ENCODE measurements around the gene FGF2. TPM values are rescaled to one million over a fixed set of nuclear protein-coding genes. Genes with fewer than 3 reads are reported as not detected.

The FGF2 gene
- total RNA-seq, 1 experiment from 2014 or later: 115 TPM

- TF ChIP-seq FOXP4 (CRISPR knock-in tag; IDR thresholded peaks at IDR 0.05): peak; percentile 71; the same call in 1 of the 2 replicates
- no peak for TF ChIP-seq IRF2 (CRISPR knock-in tag; IDR thresholded peaks at IDR 0.05; ENCODE audit: borderline replicate concordance, low read depth)
- no peak for TF ChIP-seq ATF2 (CRISPR knock-in tag; IDR thresholded peaks at IDR 0.05; ENCODE audit: borderline replicate concordance, low read depth)
- TF ChIP-seq MXD4 (CRISPR knock-in tag; IDR thresholded peaks at IDR 0.05; ENCODE audit: borderline replicate concordance): no peak
- TF ChIP-seq FOXP1 (CRISPR knock-in tag; IDR thresholded peaks at IDR 0.05; ENCODE audit: borderline replicate concordance): no peak
- no peak for TF ChIP-seq NR1H2 (CRISPR knock-in tag; IDR thresholded peaks at IDR 0.05)
- TF ChIP-seq MAX (CRISPR knock-in tag; IDR thresholded peaks at IDR 0.05): peak; percentile 60; the same call in 1 of the 2 replicates
- TF ChIP-seq RORB (CRISPR knock-in tag; IDR thresholded peaks at IDR 0.05): no peak
- no peak for TF ChIP-seq NFE2L1 (CRISPR knock-in tag; IDR thresholded peaks at IDR 0.05)
- TF ChIP-seq, protein P1, sequence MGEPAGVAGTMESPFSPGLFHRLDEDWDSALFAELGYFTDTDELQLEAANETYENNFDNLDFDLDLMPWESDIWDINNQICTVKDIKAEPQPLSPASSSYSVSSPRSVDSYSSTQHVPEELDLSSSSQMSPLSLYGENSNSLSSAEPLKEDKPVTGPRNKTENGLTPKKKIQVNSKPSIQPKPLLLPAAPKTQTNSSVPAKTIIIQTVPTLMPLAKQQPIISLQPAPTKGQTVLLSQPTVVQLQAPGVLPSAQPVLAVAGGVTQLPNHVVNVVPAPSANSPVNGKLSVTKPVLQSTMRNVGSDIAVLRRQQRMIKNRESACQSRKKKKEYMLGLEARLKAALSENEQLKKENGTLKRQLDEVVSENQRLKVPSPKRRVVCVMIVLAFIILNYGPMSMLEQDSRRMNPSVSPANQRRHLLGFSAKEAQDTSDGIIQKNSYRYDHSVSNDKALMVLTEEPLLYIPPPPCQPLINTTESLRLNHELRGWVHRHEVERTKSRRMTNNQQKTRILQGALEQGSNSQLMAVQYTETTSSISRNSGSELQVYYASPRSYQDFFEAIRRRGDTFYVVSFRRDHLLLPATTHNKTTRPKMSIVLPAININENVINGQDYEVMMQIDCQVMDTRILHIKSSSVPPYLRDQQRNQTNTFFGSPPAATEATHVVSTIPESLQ (CRISPR knock-in tag; IDR thresholded peaks at IDR 0.05): no peak
- TF ChIP-seq ZNF281 (CRISPR knock-in tag; IDR thresholded peaks at IDR 0.05): no peak
- TF ChIP-seq, protein P2, sequence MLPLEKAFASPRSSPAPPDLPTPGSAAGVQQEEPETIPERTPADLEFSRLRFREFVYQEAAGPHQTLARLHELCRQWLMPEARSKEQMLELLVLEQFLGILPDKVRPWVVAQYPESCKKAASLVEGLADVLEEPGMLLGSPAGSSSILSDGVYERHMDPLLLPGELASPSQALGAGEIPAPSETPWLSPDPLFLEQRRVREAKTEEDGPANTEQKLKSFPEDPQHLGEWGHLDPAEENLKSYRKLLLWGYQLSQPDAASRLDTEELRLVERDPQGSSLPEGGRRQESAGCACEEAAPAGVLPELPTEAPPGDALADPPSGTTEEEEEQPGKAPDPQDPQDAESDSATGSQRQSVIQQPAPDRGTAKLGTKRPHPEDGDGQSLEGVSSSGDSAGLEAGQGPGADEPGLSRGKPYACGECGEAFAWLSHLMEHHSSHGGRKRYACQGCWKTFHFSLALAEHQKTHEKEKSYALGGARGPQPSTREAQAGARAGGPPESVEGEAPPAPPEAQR (CRISPR knock-in tag; IDR thresholded peaks at IDR 0.05): no peak
- TF ChIP-seq, protein P3, sequence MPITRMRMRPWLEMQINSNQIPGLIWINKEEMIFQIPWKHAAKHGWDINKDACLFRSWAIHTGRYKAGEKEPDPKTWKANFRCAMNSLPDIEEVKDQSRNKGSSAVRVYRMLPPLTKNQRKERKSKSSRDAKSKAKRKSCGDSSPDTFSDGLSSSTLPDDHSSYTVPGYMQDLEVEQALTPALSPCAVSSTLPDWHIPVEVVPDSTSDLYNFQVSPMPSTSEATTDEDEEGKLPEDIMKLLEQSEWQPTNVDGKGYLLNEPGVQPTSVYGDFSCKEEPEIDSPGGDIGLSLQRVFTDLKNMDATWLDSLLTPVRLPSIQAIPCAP (CRISPR knock-in tag; IDR thresholded peaks at IDR 0.05): no peak
- TF ChIP-seq FOXJ3 (CRISPR knock-in tag; IDR thresholded peaks at IDR 0.05; ENCODE audit: borderline replicate concordance): no peak
- 0 out of 2 replicates have a peak, but pooled peaks have one; percentile 75 for TF ChIP-seq ETV6 (CRISPR knock-in tag; IDR thresholded peaks at IDR 0.05)
- TF ChIP-seq, protein P4, sequence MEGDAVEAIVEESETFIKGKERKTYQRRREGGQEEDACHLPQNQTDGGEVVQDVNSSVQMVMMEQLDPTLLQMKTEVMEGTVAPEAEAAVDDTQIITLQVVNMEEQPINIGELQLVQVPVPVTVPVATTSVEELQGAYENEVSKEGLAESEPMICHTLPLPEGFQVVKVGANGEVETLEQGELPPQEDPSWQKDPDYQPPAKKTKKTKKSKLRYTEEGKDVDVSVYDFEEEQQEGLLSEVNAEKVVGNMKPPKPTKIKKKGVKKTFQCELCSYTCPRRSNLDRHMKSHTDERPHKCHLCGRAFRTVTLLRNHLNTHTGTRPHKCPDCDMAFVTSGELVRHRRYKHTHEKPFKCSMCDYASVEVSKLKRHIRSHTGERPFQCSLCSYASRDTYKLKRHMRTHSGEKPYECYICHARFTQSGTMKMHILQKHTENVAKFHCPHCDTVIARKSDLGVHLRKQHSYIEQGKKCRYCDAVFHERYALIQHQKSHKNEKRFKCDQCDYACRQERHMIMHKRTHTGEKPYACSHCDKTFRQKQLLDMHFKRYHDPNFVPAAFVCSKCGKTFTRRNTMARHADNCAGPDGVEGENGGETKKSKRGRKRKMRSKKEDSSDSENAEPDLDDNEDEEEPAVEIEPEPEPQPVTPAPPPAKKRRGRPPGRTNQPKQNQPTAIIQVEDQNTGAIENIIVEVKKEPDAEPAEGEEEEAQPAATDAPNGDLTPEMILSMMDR (IDR thresholded peaks at IDR 0.05): no peak
- TF ChIP-seq USF1 (CRISPR knock-in tag; IDR thresholded peaks at IDR 0.05): peak; percentile 79; the same call in 1 of the 2 replicates
- no peak for TF ChIP-seq PRRX2 (CRISPR knock-in tag; IDR thresholded peaks at IDR 0.05)
- peak; percentile 48; the same call in 1 of the 2 replicates for TF ChIP-seq HMGXB4 (CRISPR knock-in tag; IDR thresholded peaks at IDR 0.05)
- TF ChIP-seq, protein P5, sequence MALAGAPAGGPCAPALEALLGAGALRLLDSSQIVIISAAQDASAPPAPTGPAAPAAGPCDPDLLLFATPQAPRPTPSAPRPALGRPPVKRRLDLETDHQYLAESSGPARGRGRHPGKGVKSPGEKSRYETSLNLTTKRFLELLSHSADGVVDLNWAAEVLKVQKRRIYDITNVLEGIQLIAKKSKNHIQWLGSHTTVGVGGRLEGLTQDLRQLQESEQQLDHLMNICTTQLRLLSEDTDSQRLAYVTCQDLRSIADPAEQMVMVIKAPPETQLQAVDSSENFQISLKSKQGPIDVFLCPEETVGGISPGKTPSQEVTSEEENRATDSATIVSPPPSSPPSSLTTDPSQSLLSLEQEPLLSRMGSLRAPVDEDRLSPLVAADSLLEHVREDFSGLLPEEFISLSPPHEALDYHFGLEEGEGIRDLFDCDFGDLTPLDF (CRISPR knock-in tag; IDR thresholded peaks at IDR 0.05): no peak
- TF ChIP-seq ZNF232 (CRISPR knock-in tag; IDR thresholded peaks at IDR 0.05): no peak
Measured at GRCh38 chr4:122796801-122797404, 29.7 kb upstream of the FGF2 start (continued).
